GM12878 (cell line): ENCODE results near the gene TTYH1. TPM values are rescaled to one million over a fixed set of nuclear protein-coding genes. Genes with fewer than 3 reads are reported as not detected.

ENCODE experiments used
- ATAC-seq: fragments of 200-7000 bp; cut with Tn5 transposase; 3 replicates; pipeline ENCODE4 v1.9.1; 2020; ENCODE audit warnings: mild to moderate bottlenecking, moderate library complexity
- BruUV-seq: library from RNA; stranded (reverse); fragments of 400-500 nt; replicated peaks from 2 replicates; lab custom pipeline; 2021; lab: Mats Ljungman, UMichigan
- CTCF ChIA-PET: fragments of 300-600 bp; sonication (Branson Sonifier 250); formaldehyde crosslinking; extraction: SDS; loops from one replicate; lab custom pipeline; 2021; ENCODE audit warnings: inconsistent platforms; lab: Yijun Ruan, JAX
- POLR2A ChIA-PET: fragments of 350-600 bp; formaldehyde crosslinking; extraction: SDS; loops from one replicate; lab custom pipeline; 2021; ENCODE audit warnings: inconsistent platforms; lab: Charles Lee
- RAD21 ChIA-PET: fragments of 300-600 bp; sonication (Branson Sonifier 250); formaldehyde crosslinking; loops from one replicate; lab custom pipeline; 2023; ENCODE audit warnings: antibody characterized with exemption; ENCODE audit not compliant: unreplicated experiment; lab: Charles Lee
- SMC1A ChIA-PET: fragments of 300-600 bp; sonication (Branson Sonifier 250); formaldehyde crosslinking; loops from one replicate; lab custom pipeline; 2023; ENCODE audit not compliant: unreplicated experiment, uncharacterized antibody; lab: Charles Lee
- DNase-seq: peaks from one replicate; pipeline ENCODE4 v3.0.0-alpha.2; 2011; ENCODE audit warnings: low read depth, low spot score
- FAIRE-seq: peaks from 3 replicates; lab custom pipeline; 2011; peaks lifted over from hg19 to GRCh38; lab: Jason Lieb, UNC
- H2AFZ ChIP-seq: 2 replicates; pipeline ENCODE4 v1.6.0; 2011; ENCODE audit warnings: low read depth, low read length, control low read depth; ENCODE audit not compliant: control insufficient read depth
- H3K27ac ChIP-seq: 2 replicates; pipeline ENCODE4 v1.5.1; 2011; ENCODE audit warnings: control low read depth; ENCODE audit not compliant: control insufficient read depth, insufficient read depth
- H3K27me3 ChIP-seq, 2 experiments: replicated peaks in 1 of 2; 2 replicates each; pipeline versions ENCODE4 v1.6.0 to v1.6.1; 2011; ENCODE audit warnings: low read length in 1 of 2; ENCODE audit not compliant: control insufficient read depth in 2 of 2, insufficient read depth in 2 of 2
- H3K36me3 ChIP-seq, 2 experiments: 2 replicates each; pipeline ENCODE4 v1.5.1; 2011; ENCODE audit warnings: low read length in 1 of 2; ENCODE audit not compliant: control insufficient read depth in 2 of 2, insufficient read depth in 2 of 2
- H3K4me1 ChIP-seq: 2 replicates; pipeline ENCODE4 v1.6.1; 2011; ENCODE audit warnings: mild to moderate bottlenecking, low read length, moderate library complexity, mixed read lengths; ENCODE audit not compliant: control insufficient read depth, insufficient read depth
- H3K4me2 ChIP-seq: 2 replicates; pipeline ENCODE4 v1.6.0; 2011; ENCODE audit warnings: control low read depth; ENCODE audit not compliant: control insufficient read depth, insufficient read depth
- H3K4me3 ChIP-seq: fragments of 200-600 bp; sonication (generic); 2 replicates; pipeline ENCODE4 v1.5.1; 2016
- H3K79me2 ChIP-seq: 2 replicates; pipeline ENCODE4 v1.6.0; 2011; ENCODE audit warnings: low read length; ENCODE audit not compliant: control insufficient read depth, insufficient read depth
- H3K9ac ChIP-seq: 2 replicates; pipeline ENCODE4 v1.8.0; 2011; ENCODE audit warnings: low read length, control low read depth, mixed read lengths; ENCODE audit not compliant: control insufficient read depth, insufficient read depth
- H3K9me3 ChIP-seq: replicated peaks from 3 replicates; pipeline ENCODE4 v1.5.1; 2011; ENCODE audit warnings: mild to moderate bottlenecking, low read length; ENCODE audit not compliant: control insufficient read depth, insufficient read depth
- H4K20me1 ChIP-seq: 2 replicates; pipeline ENCODE4 v1.6.0; 2011; ENCODE audit not compliant: control insufficient read depth, insufficient read depth
- CBX3 ChIP-seq: fragments of 200-600 bp; sonication (generic); IDR thresholded peaks from 2 replicates; pipeline ENCODE4 v1.6.1; 2016; ENCODE audit warnings: low read depth, borderline replicate concordance
- CREB1 ChIP-seq: IDR thresholded peaks from 2 replicates; pipeline ENCODE4 v1.6.1; 2012; ENCODE audit warnings: low read depth, mild to moderate bottlenecking, inconsistent platforms
- JUNB ChIP-seq: IDR thresholded peaks from 2 replicates; pipeline ENCODE4 v1.6.1; 2016; ENCODE audit warnings: antibody characterized with exemption, mild to moderate bottlenecking
- MYC ChIP-seq: IDR thresholded peaks from 2 replicates; pipeline ENCODE4 v1.6.1; 2011; ENCODE audit warnings: mild to moderate bottlenecking, low read length, moderate library complexity, inconsistent platforms; ENCODE audit not compliant: insufficient read depth, insufficient replicate concordance, insufficient read length, severe bottlenecking
- NR2F1 ChIP-seq: fragments of 450-650 bp; conservative IDR thresholded peaks from 2 replicates; pipeline ENCODE4 v1.6.1; 2017; ENCODE audit warnings: mild to moderate bottlenecking
- RBBP5 ChIP-seq: fragments of 200-600 bp; sonication (generic); conservative IDR thresholded peaks from 2 replicates; pipeline ENCODE4 v1.6.1; 2016
- SMARCA5 ChIP-seq: fragments of 450-650 bp; IDR thresholded peaks from 2 replicates; pipeline ENCODE4 v1.6.1; 2017; ENCODE audit warnings: mild to moderate bottlenecking
- WGBS: methylation state at CpG from one replicate; pipeline ENCODE4 v1.1.6; 2016; ENCODE audit warnings: low lambda C conversion rate; ENCODE audit not compliant: insufficient replicate concordance, insufficient coverage; ENCODE audit errors: missing lambda C conversion rate; 5-methylcytosine and 5-hydroxymethylcytosine counted together
- in situ Hi-C: fragments of 300-500 bp; cut with MboI; formaldehyde crosslinking; loops from 9 replicates; pipeline ENCODE4 v1.14.3; 2018; ENCODE audit warnings: mixed read lengths
- intact Hi-C: fragments of 100-400 bp; cut with micrococcal nuclease; formaldehyde crosslinking; loops from one replicate; pipeline ENCODE4 v1.14.2; 2022; ENCODE audit not compliant: unreplicated experiment
- polyA plus RNA-seq, 11 experiments: library from polyadenylated mRNA; depleted of rRNA in 4 of 11; unstranded in 6 of 11; stranded (reverse) in 5 of 11; fragments of >200 nt; fragmentation: Nextera tagmentation in 4 of 11; fragmentation: Illumina TruSeq in 1 of 11; extraction: Ambion mirVana in 4 of 11; extraction: Trizol in 1 of 11; gene quantifications; 1 replicate in 1 of 11; 2 replicates in 10 of 11; pipeline versions ENCODE4 v1.2.1 to v1.2.3, GENCODE V29; 2011 to 2016; ENCODE audit warnings: inconsistent platforms in 2 of 11, missing spikeins in 2 of 11, low read depth in 1 of 11
- total RNA-seq, 4 experiments: library from RNA; depleted of rRNA in 3 of 4; stranded (reverse); fragments of >200 nt in 3 of 4; fragmentation: Illumina TruSeq in 1 of 4; extraction: Trizol in 1 of 4; gene quantifications; 2 replicates each; pipeline versions ENCODE4 v1.2.1 to v1.2.3, GENCODE V29; 2013 to 2021
- TF ChIP-seq, protein P1 (sequence below): IDR thresholded peaks from 2 replicates; pipeline ENCODE4 v1.6.1; 2011; ENCODE audit warnings: mild to moderate bottlenecking, low read depth, low read length, moderate library complexity; ENCODE audit not compliant: insufficient replicate concordance

Gene TTYH1
- total and polyA plus RNA-seq, 10 of the 15 experiments (the other 5 are each of a cell fraction or from before 2014, with no cell fraction given): 0.01 to 0.36 (median 0.09) TPM; not detected in 3

DNA sequence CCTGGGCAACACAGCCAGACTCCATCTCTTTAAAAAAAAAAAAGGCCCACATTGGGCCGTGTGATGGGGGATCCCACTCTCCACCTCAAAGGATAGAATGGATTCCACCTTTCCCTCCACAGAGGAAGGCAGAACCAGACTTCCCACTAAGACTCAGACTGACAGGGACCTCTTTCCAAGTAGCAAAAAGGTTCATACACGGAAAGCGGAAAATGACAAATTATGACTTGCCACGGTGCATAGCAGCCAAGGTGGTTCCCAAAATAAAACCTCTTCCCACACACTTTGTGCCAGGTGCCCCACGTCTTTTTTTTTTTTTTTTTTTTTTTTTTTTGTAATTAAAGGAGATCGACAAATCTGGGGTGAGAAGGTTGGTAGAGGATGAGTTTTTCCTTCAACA, 14.4 kb upstream of the TTYH1 start (continued):
- TF ChIP-seq SMARCA5 (no peak), CREB1 (no peak), CBX3 (no peak)

DNA sequence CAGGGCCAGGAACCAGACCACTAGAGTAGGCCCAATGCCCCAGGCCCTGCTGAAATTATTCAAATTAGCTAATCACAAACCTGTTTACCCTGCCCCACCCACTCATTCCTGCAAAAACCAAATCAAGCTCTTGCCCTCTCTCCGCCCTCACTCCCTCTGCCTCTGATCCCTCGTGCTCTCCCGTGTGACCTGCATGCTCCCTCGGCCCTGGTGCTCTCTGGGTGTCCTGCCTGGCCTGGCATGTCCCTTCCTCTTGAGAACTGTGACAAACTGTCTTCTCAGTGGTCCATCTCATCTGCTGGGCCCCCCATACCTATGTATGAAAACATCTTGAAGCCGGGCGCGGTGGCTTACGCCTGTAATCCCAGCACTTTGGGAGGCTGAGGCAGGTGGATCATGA, 12.2 kb upstream of the TTYH1 start:
- H2AFZ ChIP-seq: no peak overlapping the region
- RAD21 ChIA-PET: no interaction called here
- SMC1A ChIA-PET: no interaction called here
- WGBS: 51% methylated on average over 8 of the region's 8 CpGs
- H3K36me3 ChIP-seq: no peaks in the 10 kb centered on the region
- no TSS peak for BruUV-seq
- POLR2A ChIA-PET: no interaction called here
- H3K9ac ChIP-seq: no peak overlapping the region
- CTCF ChIA-PET: interaction anchor here (0.7 to 2.3 kb wide), 2 partner anchors 11 to 13 kb away, joined by 3 to 9 read pairs; no protein-coding TSS in a partner anchor
- no peak for ATAC-seq
- in situ Hi-C loops: no loop called here
- no peak overlapping the region for H3K4me2 ChIP-seq
- no peaks in the 10 kb centered on the region for H3K27me3 ChIP-seq
- no peak overlapping the region for H3K27ac ChIP-seq
- H3K4me3 ChIP-seq: no peak overlapping the region
- H3K4me1 ChIP-seq: no peaks in the 10 kb centered on the region
- TF ChIP-seq JUNB: no peak
- no peak for TF ChIP-seq MYC
- TF ChIP-seq RBBP5: no peak
- TF ChIP-seq, protein P1, sequence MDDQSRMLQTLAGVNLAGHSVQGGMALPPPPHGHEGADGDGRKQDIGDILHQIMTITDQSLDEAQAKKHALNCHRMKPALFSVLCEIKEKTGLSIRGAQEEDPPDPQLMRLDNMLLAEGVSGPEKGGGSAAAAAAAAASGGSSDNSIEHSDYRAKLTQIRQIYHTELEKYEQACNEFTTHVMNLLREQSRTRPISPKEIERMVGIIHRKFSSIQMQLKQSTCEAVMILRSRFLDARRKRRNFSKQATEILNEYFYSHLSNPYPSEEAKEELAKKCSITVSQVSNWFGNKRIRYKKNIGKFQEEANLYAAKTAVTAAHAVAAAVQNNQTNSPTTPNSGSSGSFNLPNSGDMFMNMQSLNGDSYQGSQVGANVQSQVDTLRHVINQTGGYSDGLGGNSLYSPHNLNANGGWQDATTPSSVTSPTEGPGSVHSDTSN: no peak
- no peak for TF ChIP-seq NR2F1
- TF ChIP-seq, all 136 proteins: peak for 0
- no peak for DNase-seq
- Histone ChIP-seq H3K9me3 (no peaks in the 10 kb centered on the region; the same call in 2 of the 3 replicates), H4K20me1 (no peaks in the 10 kb centered on the region), H3K79me2 (no peaks in the 10 kb centered on the region)
- intact Hi-C loops: no loop called here
- no peak for FAIRE-seq
